UCSD-AML1 (cell line): Measurements from ENCODE around the gene COX7B.
"Not testable (repeated sequence)": the region's sequence is repeated elsewhere in the genome, so short reads cannot be mapped to it uniquely, and the experiment has no call there.

Experiments
- DNase-seq: peaks from one replicate; lab custom pipeline; 2025; ENCODE audit not compliant: unreplicated experiment; lab: John Stamatoyannopoulos, UW

Gene COX7B

GRCh38 chrX:77899081-77899828 lies at the start of gene COX7B:
TSS of gene COX7B (plus strand) at chrX:77899468. CDS start at chrX:77899554, 86 bp downstream.
- peak; percentile 36 for DNase-seq

DNA sequence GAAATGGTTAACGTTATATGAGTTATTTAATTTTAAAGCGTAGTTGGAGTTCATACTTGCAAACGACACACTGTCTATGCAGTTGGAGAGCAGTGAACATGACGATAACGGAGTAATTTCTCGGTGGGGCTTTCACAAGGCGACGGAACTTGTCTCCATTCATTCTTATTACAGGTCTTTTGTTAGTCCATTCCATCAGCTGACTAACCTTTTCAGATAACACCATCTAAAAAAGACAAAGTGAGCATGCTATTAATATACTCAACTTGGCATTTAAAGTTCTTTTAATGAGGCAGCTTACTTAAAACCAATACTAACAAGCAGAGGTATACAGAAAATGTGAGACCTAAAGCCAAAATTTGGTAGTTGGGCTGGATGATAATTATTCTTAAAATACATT lies 23.9 kb upstream of the COX7B start:
- no peak for DNase-seq

GRCh38 chrX:77881418-77881817 lies 17.9 kb upstream of the COX7B start:
- not testable (repeated sequence) for DNase-seq

- no peak for DNase-seq
These were observed 6.4 kb upstream of the COX7B start for GRCh38 chrX:77892887-77893286.

GRCh38 chrX:77893713-77894112 lies 5.6 kb upstream of the COX7B start:
- DNase-seq = no peak

DNA sequence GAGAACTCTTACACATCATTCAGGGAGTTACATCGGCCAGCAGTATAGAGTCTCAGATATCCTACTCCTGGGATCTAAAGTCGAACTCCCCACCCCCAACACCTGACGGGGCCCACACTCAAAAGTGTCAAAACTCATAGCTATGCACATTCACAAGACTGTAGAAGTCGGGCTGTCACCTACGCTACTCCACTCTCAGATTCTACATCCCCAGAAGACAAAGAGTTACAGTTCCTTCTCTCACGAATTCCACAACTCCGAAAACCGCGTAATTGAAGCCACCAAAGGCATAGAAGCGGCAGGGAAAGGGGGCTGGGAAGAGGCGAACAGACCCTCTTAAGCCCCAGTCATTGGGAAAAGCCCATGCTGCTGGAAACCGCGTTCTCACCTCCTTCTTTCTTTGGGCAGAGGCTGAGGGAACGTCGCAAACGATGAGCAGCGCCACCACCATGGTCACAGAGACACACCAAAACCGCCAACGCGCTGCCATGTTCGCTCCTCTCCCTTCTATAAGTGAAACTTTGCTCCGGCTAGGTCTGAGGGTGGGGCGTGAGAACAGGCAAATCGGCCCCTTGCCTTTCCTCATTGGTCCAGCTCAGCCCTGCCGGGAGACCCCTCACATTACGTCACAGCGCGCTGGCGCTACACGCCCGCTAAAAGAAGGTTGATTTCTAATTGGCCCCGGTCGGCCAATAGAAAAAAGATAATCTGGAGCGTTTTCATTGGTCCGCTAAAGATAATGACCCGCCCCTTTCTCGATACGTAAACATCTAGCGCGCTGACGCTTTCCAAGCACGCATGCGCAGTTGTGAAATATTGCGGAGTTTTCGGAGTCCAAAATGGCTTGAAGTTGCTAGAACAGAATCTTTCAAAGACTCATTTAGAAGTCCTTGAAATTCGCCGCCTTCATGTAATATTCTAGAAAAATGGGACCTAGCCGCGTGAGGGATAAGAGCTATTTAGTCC lies 4.1 kb upstream of the COX7B start, which contains the start of gene MAGT1:
TSS of gene MAGT1 (minus strand) at position 515 of the 966 bp plus-strand sequence. CDS start at position 490, 25 bp downstream.
- DNase-seq = peak; percentile 89

- DNase-seq = no peak
These were observed 1.4 kb downstream of the COX7B start for GRCh38 chrX:77900688-77901087.

DNA sequence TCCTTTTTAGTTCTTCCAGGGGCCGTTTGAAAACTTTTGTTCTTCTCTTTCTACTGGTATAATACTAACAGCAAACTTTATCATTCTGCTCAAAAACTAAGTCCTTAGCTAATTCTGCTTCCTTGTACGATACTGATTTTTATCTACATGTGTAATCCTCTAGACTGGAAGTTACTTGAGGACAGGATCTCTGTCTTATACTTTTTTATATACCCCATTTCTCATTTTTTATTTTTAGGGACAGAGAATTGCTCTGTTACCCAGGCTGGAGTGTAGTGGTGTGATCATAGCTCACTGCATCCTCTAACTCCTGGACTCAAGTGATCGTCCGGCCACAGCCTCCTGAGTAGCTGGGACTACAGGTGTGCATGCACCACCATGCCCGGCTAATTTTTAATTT lies 2.2 kb downstream of the COX7B start:
- no peak for DNase-seq

- DNase-seq = peak; percentile 90
These were observed 11.0 kb downstream of the COX7B start, which contains the start of gene ATP7A for GRCh38 chrX:77910108-77910840. TSS of gene ATP7A (plus strand) at chrX:77910693. CDS start at chrX:77971642, 60,949 bp downstream.

DNA sequence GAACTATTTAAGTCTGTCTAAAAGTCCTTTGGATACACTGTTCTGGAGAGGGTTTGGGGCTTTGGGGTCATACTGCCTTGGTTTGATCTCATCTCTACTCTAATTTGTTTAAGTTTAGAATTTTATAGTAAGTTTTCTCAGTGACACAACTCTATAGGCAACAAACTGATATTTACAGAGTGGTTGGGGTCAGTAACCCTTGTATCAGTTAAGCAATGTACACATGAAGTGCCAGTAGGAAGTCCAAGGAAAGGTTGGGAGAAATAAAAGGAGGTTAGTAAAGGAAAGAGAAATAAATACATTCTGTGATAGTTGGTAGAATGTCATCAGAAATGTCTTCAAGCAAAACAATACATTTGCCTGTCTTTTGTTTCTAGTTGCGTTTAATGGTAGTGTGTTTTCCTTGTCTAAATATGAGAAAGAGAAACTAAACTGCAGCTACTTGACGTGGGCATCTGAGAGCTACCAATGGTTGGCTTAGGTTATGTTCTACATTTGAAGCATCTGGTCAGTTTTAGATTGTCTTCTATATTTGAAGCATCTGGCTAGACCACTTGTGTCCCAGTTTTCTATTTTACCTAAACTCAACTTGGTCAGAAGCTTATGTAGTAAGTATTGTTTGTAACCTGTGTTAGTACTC lies 18.1 kb downstream of the COX7B start:
- DNase-seq = no peak

- no peak for DNase-seq
These were observed 19.3 kb downstream of the COX7B start for GRCh38 chrX:77918568-77918967.

GRCh38 chrX:77919370-77919769 lies 20.1 kb downstream of the COX7B start:
- DNase-seq = not testable (repeated sequence)

DNA sequence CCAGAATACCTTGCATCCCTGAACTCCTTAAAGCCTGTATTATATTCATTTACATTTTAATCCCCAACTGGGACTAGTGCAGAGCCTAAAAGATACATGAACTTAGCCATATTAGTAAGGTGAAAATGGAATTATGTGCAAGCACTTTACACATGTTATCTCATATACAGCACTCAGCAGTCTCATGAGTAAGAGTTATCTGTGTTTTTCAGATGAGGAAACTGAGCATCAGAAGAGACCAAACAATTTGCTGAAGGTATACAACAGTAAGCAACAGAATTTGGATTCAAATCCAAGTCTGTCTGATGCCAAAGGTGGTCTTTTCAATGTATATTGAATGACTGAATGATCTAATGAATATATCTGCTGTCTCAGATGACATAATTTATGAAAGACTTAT lies 23.5 kb downstream of the COX7B start:
- DNase-seq = no peak

- DNase-seq = no peak
These were observed 25.1 kb downstream of the COX7B start for GRCh38 chrX:77924320-77924859.

DNA sequence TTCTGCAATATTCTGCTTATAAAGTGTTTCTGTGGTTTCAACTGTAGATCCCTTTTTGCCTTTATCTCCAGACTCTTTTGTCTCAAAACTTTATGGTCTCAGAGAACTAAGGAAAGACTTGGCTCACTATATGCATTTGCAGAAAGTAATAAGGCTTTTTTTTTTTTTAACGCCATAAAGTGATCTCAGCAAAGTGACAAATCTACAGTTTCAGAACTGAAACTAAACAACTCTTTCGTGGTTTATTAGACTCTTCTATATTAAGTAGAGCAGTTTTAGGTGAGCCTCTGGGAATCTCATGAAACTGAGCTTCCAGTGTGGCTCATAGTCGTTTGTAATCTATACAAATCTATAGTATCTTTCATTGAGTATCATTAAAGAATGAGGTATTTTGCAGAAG lies 26.5 kb downstream of the COX7B start:
- no peak for DNase-seq

GRCh38 chrX:77930581-77930980 lies 31.3 kb downstream of the COX7B start:
- DNase-seq = no peak

DNA sequence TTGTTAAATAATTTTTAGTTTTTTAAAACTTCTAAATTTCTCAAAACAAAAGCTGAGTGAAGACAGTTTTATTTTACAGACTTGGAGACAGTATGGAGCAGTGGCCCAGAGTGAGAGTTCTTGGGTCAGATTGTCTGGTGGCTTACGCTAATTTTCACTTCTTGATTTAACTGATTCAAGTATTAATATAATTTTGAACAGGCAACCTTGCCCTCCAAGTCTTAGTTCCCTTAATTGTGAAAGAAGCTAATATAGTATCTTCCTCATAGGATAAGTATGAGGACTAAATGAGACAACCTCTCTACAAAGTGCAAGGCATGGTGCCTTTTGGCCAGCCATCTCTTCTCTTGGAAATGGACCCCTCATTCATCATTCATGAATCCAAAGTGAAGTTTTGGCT lies 36.6 kb downstream of the COX7B start:
- no peak for DNase-seq

GRCh38 chrX:77936299-77936698 lies 37.0 kb downstream of the COX7B start:
- no peak for DNase-seq

- DNase-seq = no peak
These were observed 38.0 kb downstream of the COX7B start for GRCh38 chrX:77937291-77937690.

- DNase-seq = no peak
These were observed 38.9 kb downstream of the COX7B start for GRCh38 chrX:77938083-77938680.
